Placental epithelial cell (primary cell): Measurements from ENCODE around the gene AMPD3. TPM values are rescaled to one million over a fixed set of nuclear protein-coding genes. Genes with fewer than 3 reads are reported as not detected.

Source experiments
- total RNA-seq: library from RNA; depleted of rRNA; stranded (reverse); fragments of >200 nt; gene quantifications from 2 replicates; pipeline ENCODE4 v1.2.3, GENCODE V29; 2012

AMPD3 gene
- total RNA-seq: 16.1 and 16.2 TPM in 2 replicates

DNA sequence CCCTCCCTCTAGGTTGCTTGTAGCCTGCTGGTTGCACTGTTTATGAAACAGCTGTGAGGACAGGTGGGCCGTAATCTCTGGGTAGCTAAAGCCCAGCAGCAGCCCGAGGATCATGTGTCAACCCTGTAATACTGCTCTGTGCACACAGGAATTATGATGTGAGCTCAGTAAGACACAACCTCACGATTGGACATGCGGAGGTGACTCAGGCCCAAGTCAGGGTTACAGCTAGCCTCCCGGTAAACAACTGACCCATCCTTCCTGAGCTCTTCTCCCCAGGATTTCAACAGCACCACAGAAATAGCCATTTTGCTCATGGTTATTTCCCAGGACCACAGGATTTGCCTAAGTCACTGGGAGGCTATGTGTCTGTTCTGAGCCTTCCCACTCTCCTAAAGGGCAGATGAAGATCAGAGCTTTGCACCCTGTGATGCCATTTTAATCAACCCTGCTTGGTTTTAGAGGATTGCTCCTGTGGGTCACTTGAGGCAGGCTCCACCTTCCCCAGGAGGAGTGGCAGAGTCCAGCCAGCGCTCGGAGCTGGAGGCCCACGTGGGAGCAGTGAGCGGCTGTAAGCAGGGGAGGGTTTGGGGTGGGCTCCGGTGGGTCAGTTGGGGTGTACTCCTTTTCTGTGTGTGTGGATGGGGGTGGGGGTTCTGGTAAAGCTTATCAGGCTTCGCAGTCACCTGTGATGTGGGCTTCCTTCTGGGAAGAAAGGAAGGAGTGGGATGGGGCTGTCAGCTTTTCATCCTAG, at the start of gene AMPD3:
Gene AMPD3, plus strand, starts transcription at position 387 of the 754 bp plus-strand sequence. CDS start 6,256 bp downstream, outside the sequence.

DNA sequence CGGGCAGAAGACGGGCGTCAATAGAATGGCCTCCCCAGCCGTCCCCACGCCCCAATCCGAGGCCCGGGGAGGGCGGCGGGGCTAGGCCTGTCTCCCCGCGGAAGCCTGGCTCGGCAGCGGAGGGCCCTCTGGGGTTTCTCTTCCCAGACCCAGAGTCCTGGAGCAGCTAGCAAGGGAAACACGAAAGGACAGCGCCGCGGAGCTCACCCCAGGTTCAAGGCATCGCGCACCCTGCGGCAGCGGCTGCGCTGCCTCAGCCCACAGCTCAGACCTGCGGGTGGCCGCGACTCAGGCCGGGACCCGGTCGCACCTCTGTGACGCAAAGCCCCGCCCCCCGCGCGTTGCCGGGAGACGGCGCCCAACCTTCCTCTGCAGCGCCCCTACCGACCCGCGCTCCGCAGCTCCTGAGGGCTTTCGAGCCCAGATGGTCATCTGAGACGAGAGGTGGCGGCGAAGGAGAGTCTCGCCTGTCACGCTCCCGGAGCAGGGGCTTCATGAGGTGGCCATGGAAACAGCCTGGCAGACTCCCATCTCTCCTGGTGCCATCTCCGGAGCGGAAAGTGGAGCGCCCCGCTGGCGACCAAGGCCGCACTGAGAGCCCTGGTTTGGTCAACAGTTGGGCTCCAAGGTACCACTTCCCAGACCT, 86.0 kb downstream of the AMPD3 start, which contains the start of gene RNF141:
Gene RNF141, minus strand, starts transcription at position 273 of the 646 bp plus-strand sequence. CDS start 7,029 bp downstream, outside the sequence.

Other genes with a start within 250 kb of the AMPD3 start
- gene SBF2, start 161.0 kb upstream of the AMPD3 start, total RNA-seq: 34.1 and 39.3 TPM in 2 replicates
- gene ADM, start 150.2 kb upstream of the AMPD3 start, total RNA-seq: 54.2 and 69.0 TPM in 2 replicates
- 28.3 and 34.1 TPM in 2 replicates for gene RNF141, start 85.9 kb downstream of the AMPD3 start, total RNA-seq
- not detected in 2 replicates for gene LYVE1, start 113.4 kb downstream of the AMPD3 start, total RNA-seq
- gene IRAG1, start 238.5 kb downstream of the AMPD3 start, total RNA-seq: 0.76 and 1.2 TPM in 2 replicates